GM21529 (cell line): ENCODE data around the gene KRTAP17-1.
"Not testable (repeated sequence)": the region's sequence is repeated elsewhere in the genome, so short reads cannot be mapped to it uniquely, and the experiment has no call there.

Experiments
- ATAC-seq: cut with Tn5 transposase; IDR thresholded peaks from one replicate; pipeline ENCODE4 v1.9.1; 2021; ENCODE audit not compliant: unreplicated experiment

KRTAP17-1 gene

GRCh38 chr17:41307647-41308046 lies 7.9 kb downstream of the KRTAP17-1 start:
- ATAC-seq: no peak

GRCh38 chr17:41304091-41304490 lies 11.4 kb downstream of the KRTAP17-1 start:
- no peak for ATAC-seq

- no peak for ATAC-seq
Observed at GRCh38 chr17:41302981-41303380, 12.5 kb downstream of the KRTAP17-1 start.

GRCh38 chr17:41301916-41302901 lies 13.3 kb downstream of the KRTAP17-1 start, which contains the start of gene KRTAP29-1:
Gene KRTAP29-1, minus strand, starts transcription at chr17:41302851. Its CDS starts 0 bp downstream, at chr17:41302851.
- ATAC-seq: no peak

GRCh38 chr17:41301204-41301790 lies 14.2 kb downstream of the KRTAP17-1 start:
- no peak for ATAC-seq

- ATAC-seq: no peak
Observed at GRCh38 chr17:41298458-41299135, 16.9 kb downstream of the KRTAP17-1 start.

- no peak for ATAC-seq
Observed at GRCh38 chr17:41296846-41297245, 18.7 kb downstream of the KRTAP17-1 start.

- ATAC-seq: no peak
Observed at GRCh38 chr17:41294016-41294415, 21.5 kb downstream of the KRTAP17-1 start.

- ATAC-seq: no peak
Observed at GRCh38 chr17:41287050-41287449, 28.5 kb downstream of the KRTAP17-1 start.

- ATAC-seq: no peak
Observed at GRCh38 chr17:41284546-41284945, 31.0 kb downstream of the KRTAP17-1 start.

GRCh38 chr17:41284043-41284442 lies 31.5 kb downstream of the KRTAP17-1 start:
- no peak for ATAC-seq

- no peak for ATAC-seq
Observed at GRCh38 chr17:41278176-41278955, 37.1 kb downstream of the KRTAP17-1 start.

- ATAC-seq: not testable (repeated sequence)
Observed at GRCh38 chr17:41275648-41276190, 39.8 kb downstream of the KRTAP17-1 start, which contains the start of gene KRTAP9-7. Gene KRTAP9-7, plus strand, starts transcription at chr17:41275698. Its CDS starts 0 bp downstream, at chr17:41275698.

GRCh38 chr17:41271858-41272257 lies 43.7 kb downstream of the KRTAP17-1 start:
- ATAC-seq: no peak

- not testable (repeated sequence) for ATAC-seq
Observed at GRCh38 chr17:41271323-41271722, 44.2 kb downstream of the KRTAP17-1 start.

- ATAC-seq: no peak
Observed at GRCh38 chr17:41267711-41268110, 47.8 kb downstream of the KRTAP17-1 start.

- no peak for ATAC-seq
Observed at GRCh38 chr17:41265078-41265477, 50.4 kb downstream of the KRTAP17-1 start, which contains the start of gene KRTAP9-6. Gene KRTAP9-6, plus strand, starts transcription at chr17:41265378. Its CDS starts 0 bp downstream, at chr17:41265378.
